GM12878 (cell line): ENCODE results near the gene GRAMD1B.

Experiments used
- CHD2 ChIP-seq: IDR thresholded peaks from 2 replicates; pipeline ENCODE4 v1.6.1; 2011; ENCODE audit warnings: low read depth, low read length, improper control_type of control experiment, borderline replicate concordance
- EGR1 ChIP-seq, 2 experiments: IDR thresholded peaks; 1 replicate in 1 of 2; 2 replicates in 1 of 2; pipeline ENCODE4 v1.6.1; 2011 to 2012; ENCODE audit warnings: low read depth in 2 of 2, low read length in 2 of 2, borderline replicate concordance in 1 of 2, mild to moderate bottlenecking in 1 of 2, moderate library complexity in 1 of 2
- EP300 ChIP-seq, 2 experiments: fragments of 150-350 bp in 1 of 2; IDR thresholded peaks; 2 replicates each; pipeline ENCODE4 v1.6.1; 2011 to 2012; ENCODE audit warnings: low read depth in 2 of 2, low read length in 2 of 2, borderline replicate concordance in 1 of 2, improper control_type of control experiment in 1 of 2, inconsistent platforms in 1 of 2; ENCODE audit not compliant: control insufficient read depth in 1 of 2
- EZH2 ChIP-seq: IDR thresholded peaks from 2 replicates; pipeline ENCODE4 v1.6.1; 2012; ENCODE audit warnings: low read depth, mild to moderate bottlenecking, control low read depth, inconsistent platforms, low read length, borderline replicate concordance; ENCODE audit not compliant: control insufficient read depth
- HCFC1 ChIP-seq: fragments of 150-350 bp; IDR thresholded peaks from 2 replicates; pipeline ENCODE4 v1.6.1; 2014; ENCODE audit warnings: low read length
- KDM1A ChIP-seq: fragments of 200-600 bp; sonication (generic); IDR thresholded peaks from 2 replicates; pipeline ENCODE4 v1.6.1; 2016; ENCODE audit warnings: borderline replicate concordance
- NR2C2 ChIP-seq: IDR thresholded peaks from 2 replicates; pipeline ENCODE4 v1.6.1; 2011; ENCODE audit warnings: borderline replicate concordance, low read depth; ENCODE audit not compliant: control insufficient read depth, insufficient read length
- POLR2A ChIP-seq: IDR thresholded peaks from 2 replicates; pipeline ENCODE4 v1.6.1; 2011; ENCODE audit warnings: low read depth, mild to moderate bottlenecking, low read length
- POLR2AphosphoS5 ChIP-seq: IDR thresholded peaks from 2 replicates; pipeline ENCODE4 v1.6.1; 2011; ENCODE audit warnings: mild to moderate bottlenecking, low read length, inconsistent platforms
- TF ChIP-seq, protein P1 (sequence below): fragments of 450-650 bp; formaldehyde crosslinking; IDR thresholded peaks from 2 replicates; pipeline ENCODE4 v1.4.0; 2022; ENCODE audit warnings: mild to moderate bottlenecking, moderate library complexity
- TF ChIP-seq, protein P2 (sequence below): IDR thresholded peaks from 2 replicates; pipeline ENCODE4 v1.6.1; 2012; ENCODE audit warnings: low read depth, low read length, improper control_type of control experiment
- TF ChIP-seq, protein P3 (sequence below), 3 experiments: IDR thresholded peaks in 2 of 3; conservative IDR thresholded peaks in 1 of 3; 2 replicates each; pipeline ENCODE4 v1.5.1; 2011; ENCODE audit warnings: low read depth in 3 of 3, low read length in 3 of 3, mild to moderate bottlenecking in 3 of 3, control low read depth in 2 of 3, moderate library complexity in 2 of 3, inconsistent platforms in 1 of 3, mixed read lengths in 1 of 3; ENCODE audit not compliant: control insufficient read depth in 2 of 3, insufficient read depth in 1 of 3; ENCODE audit errors: extremely low read depth in 1 of 3
- TF ChIP-seq, protein P4 (sequence below): IDR thresholded peaks from 2 replicates; pipeline ENCODE4 v1.6.1; 2012; ENCODE audit warnings: mild to moderate bottlenecking, low read depth, low read length

DNA sequence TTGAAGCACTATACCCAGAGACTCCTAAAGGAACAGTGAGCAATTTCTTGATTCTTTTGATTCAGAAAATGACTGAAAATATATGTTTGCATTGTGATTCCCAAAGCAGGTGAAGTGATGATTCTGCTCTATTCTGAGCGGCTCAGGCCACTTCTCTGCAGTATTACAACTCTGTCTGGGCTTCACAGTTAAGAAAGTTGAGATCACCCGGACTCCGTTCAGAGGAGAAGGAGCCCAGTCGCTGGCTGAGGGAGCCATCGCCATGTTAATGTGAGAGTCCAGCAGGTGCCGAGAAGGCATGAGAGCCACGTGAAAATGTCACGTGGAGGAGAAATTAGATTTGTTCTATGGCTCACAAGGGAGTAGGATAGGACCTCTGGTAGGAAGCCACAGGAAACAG is 132.8 kb downstream of the GRAMD1B start:
- TF ChIP-seq POLR2AphosphoS5 (no peak), CHD2 (no peak), POLR2A (no peak), HCFC1 (no peak), KDM1A (no peak), EP300 (IDR thresholded peaks at IDR 0.05; ENCODE audit: borderline replicate concordance in 1 of 2, control insufficient read depth in 1 of 2, low read depth in 2 of 2, low read length in 2 of 2) (no peak), EZH2 (no peak), EGR1 (IDR thresholded peaks at IDR 0.05; ENCODE audit: borderline replicate concordance in 1 of 2, low read depth in 2 of 2, low read length in 2 of 2) (no peak), NR2C2 (no peak)
- TF ChIP-seq, protein P1, sequence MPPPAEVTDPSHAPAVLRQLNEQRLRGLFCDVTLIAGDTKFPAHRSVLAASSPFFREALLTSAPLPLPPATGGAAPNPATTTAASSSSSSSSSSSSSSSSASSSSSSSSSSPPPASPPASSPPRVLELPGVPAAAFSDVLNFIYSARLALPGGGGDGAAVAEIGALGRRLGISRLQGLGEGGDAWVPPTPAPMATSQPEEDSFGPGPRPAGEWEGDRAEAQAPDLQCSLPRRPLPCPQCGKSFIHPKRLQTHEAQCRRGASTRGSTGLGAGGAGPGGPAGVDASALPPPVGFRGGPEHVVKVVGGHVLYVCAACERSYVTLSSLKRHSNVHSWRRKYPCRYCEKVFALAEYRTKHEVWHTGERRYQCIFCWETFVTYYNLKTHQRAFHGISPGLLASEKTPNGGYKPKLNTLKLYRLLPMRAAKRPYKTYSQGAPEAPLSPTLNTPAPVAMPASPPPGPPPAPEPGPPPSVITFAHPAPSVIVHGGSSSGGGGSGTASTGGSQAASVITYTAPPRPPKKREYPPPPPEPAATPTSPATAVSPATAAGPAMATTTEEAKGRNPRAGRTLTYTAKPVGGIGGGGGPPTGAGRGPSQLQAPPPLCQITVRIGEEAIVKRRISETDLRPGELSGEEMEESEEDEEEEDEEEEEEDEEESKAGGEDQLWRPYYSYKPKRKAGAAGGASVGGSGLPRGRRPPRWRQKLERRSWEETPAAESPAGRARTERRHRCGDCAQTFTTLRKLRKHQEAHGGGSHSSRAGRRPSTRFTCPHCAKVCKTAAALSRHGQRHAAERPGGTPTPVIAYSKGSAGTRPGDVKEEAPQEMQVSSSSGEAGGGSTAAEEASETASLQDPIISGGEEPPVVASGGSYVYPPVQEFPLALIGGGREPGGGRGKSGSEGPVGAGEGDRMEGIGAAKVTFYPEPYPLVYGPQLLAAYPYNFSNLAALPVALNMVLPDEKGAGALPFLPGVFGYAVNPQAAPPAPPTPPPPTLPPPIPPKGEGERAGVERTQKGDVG (CRISPR knock-in tag), result no peak
- TF ChIP-seq, protein P2, sequence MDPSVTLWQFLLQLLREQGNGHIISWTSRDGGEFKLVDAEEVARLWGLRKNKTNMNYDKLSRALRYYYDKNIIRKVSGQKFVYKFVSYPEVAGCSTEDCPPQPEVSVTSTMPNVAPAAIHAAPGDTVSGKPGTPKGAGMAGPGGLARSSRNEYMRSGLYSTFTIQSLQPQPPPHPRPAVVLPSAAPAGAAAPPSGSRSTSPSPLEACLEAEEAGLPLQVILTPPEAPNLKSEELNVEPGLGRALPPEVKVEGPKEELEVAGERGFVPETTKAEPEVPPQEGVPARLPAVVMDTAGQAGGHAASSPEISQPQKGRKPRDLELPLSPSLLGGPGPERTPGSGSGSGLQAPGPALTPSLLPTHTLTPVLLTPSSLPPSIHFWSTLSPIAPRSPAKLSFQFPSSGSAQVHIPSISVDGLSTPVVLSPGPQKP, result no peak
- TF ChIP-seq, protein P3, sequence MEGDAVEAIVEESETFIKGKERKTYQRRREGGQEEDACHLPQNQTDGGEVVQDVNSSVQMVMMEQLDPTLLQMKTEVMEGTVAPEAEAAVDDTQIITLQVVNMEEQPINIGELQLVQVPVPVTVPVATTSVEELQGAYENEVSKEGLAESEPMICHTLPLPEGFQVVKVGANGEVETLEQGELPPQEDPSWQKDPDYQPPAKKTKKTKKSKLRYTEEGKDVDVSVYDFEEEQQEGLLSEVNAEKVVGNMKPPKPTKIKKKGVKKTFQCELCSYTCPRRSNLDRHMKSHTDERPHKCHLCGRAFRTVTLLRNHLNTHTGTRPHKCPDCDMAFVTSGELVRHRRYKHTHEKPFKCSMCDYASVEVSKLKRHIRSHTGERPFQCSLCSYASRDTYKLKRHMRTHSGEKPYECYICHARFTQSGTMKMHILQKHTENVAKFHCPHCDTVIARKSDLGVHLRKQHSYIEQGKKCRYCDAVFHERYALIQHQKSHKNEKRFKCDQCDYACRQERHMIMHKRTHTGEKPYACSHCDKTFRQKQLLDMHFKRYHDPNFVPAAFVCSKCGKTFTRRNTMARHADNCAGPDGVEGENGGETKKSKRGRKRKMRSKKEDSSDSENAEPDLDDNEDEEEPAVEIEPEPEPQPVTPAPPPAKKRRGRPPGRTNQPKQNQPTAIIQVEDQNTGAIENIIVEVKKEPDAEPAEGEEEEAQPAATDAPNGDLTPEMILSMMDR (IDR thresholded peaks at IDR 0.05 in 2 of 3, conservative IDR thresholded peaks at IDR 0.05 in 1 of 3; ENCODE audit: control insufficient read depth in 2 of 3, extremely low read depth in 1 of 3, insufficient read depth in 1 of 3, low read depth in 3 of 3, low read length in 3 of 3), result no peak
- TF ChIP-seq, protein P4, sequence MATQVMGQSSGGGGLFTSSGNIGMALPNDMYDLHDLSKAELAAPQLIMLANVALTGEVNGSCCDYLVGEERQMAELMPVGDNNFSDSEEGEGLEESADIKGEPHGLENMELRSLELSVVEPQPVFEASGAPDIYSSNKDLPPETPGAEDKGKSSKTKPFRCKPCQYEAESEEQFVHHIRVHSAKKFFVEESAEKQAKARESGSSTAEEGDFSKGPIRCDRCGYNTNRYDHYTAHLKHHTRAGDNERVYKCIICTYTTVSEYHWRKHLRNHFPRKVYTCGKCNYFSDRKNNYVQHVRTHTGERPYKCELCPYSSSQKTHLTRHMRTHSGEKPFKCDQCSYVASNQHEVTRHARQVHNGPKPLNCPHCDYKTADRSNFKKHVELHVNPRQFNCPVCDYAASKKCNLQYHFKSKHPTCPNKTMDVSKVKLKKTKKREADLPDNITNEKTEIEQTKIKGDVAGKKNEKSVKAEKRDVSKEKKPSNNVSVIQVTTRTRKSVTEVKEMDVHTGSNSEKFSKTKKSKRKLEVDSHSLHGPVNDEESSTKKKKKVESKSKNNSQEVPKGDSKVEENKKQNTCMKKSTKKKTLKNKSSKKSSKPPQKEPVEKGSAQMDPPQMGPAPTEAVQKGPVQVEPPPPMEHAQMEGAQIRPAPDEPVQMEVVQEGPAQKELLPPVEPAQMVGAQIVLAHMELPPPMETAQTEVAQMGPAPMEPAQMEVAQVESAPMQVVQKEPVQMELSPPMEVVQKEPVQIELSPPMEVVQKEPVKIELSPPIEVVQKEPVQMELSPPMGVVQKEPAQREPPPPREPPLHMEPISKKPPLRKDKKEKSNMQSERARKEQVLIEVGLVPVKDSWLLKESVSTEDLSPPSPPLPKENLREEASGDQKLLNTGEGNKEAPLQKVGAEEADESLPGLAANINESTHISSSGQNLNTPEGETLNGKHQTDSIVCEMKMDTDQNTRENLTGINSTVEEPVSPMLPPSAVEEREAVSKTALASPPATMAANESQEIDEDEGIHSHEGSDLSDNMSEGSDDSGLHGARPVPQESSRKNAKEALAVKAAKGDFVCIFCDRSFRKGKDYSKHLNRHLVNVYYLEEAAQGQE, result no peak
